ENCODE results near the gene MICB. TPM values are rescaled to one million over a fixed set of nuclear protein-coding genes. Genes with fewer than 3 reads are reported as not detected.
A peak's percentile ranks its signal among the peaks of the same experiment; 100 is the strongest.

The MICB gene
- total RNA-seq, 1 experiment from 2014 or later, result 37.0 TPM

GRCh38 chr6:31525932-31526591 lies 28.1 kb downstream of the MICB start:
- no peak for TF ChIP-seq ETV6 (CRISPR knock-in tag; IDR thresholded peaks at IDR 0.05)
- no peak for TF ChIP-seq MLX (CRISPR knock-in tag; IDR thresholded peaks at IDR 0.05)
- TF ChIP-seq E2F1 (CRISPR knock-in tag; IDR thresholded peaks at IDR 0.05), result no peak
- TF ChIP-seq GTF2I (CRISPR knock-in tag; conservative IDR thresholded peaks at IDR 0.05), result no peak
- no peak for TF ChIP-seq FOXK1 (CRISPR knock-in tag; IDR thresholded peaks at IDR 0.05)
- no peak for TF ChIP-seq CREB1 (CRISPR knock-in tag; IDR thresholded peaks at IDR 0.05)
- no peak for TF ChIP-seq ATF1 (CRISPR knock-in tag; IDR thresholded peaks at IDR 0.05)
- no peak for ATAC-seq
- H3K4me3 Mint-ChIP-seq, result no peak overlapping the region

GRCh38 chr6:31528307-31528777 lies 30.4 kb downstream of the MICB start:
- Mint-ChIP-seq H3K4me3 (no peak overlapping the region), H3K4me1 (peaks cover 32% of the 10 kb centered on the region), H3K9me3 (no peaks in the 10 kb centered on the region), H3K27me3 (ENCODE audit: low read depth) (no peaks in the 10 kb centered on the region), H3K36me3 (peaks cover 37% of the 10 kb centered on the region), H3K27ac (peak overlapping the region; percentile 93)
- ChIA-PET CTCF (interaction anchor here (0.6 to 1.9 kb wide), 8 partner anchors 10 to 667 kb away, joined by 3 to 6 read pairs (median 4); partner anchors contain the start of gene MICB), POLR2A (interaction anchor here (1.9 to 2.2 kb wide), 4 partner anchors 12 to 31 kb away, joined by 8 to 17 read pairs (median 11); partner anchors contain the start of genes ATP6V1G2, DDX39B, MICB and NFKBIL1)
- peak; percentile 13 for ATAC-seq
- DNase-seq (ENCODE audit: low spot score), result no peak
- TF ChIP-seq ERG (CRISPR knock-in tag; IDR thresholded peaks at IDR 0.05) (no peak), TP53 (CRISPR knock-in tag; IDR thresholded peaks at IDR 0.05) (no peak), GABPB1 (CRISPR knock-in tag; IDR thresholded peaks at IDR 0.05) (no peak), FOXJ3 (CRISPR knock-in tag; IDR thresholded peaks at IDR 0.05; ENCODE audit: borderline replicate concordance) (no peak), IRF1 (CRISPR knock-in tag; IDR thresholded peaks at IDR 0.05) (no peak), NFYB (CRISPR knock-in tag; conservative IDR thresholded peaks at IDR 0.05; ENCODE audit: low read depth) (no peak), OVOL2 (CRISPR knock-in tag; IDR thresholded peaks at IDR 0.05; ENCODE audit: borderline replicate concordance) (no peak), JAZF1 (CRISPR knock-in tag; IDR thresholded peaks at IDR 0.05) (no peak), ZNF396 (CRISPR knock-in tag; IDR thresholded peaks at IDR 0.05; ENCODE audit: borderline replicate concordance) (no peak), FOXP4 (CRISPR knock-in tag; IDR thresholded peaks at IDR 0.05) (no peak), USF1 (CRISPR knock-in tag; IDR thresholded peaks at IDR 0.05) (no peak), E2F4 (CRISPR knock-in tag; IDR thresholded peaks at IDR 0.05; ENCODE audit: borderline replicate concordance, low read depth) (no peak), ZNF512 (CRISPR knock-in tag; IDR thresholded peaks at IDR 0.05; ENCODE audit: borderline replicate concordance) (no peak), ZBTB21 (CRISPR knock-in tag; IDR thresholded peaks at IDR 0.05; ENCODE audit: borderline replicate concordance) (no peak)

More at GRCh38 chr6:31525932-31526591, 28.1 kb downstream of the MICB start:
- CTCF ChIA-PET, result interaction anchor here (1.0 kb wide), 1 partner anchor 84 kb away, joined by 4 read pairs; no protein-coding TSS in a partner anchor
- Mint-ChIP-seq H3K4me1 (peaks cover 26% of the 10 kb centered on the region), H3K9me3 (no peaks in the 10 kb centered on the region), H3K27me3 (ENCODE audit: low read depth) (no peaks in the 10 kb centered on the region), H3K27ac (no peak overlapping the region), H3K36me3 (peaks cover 16% of the 10 kb centered on the region)
- POLR2A ChIA-PET, result interaction anchor here (0.6 kb wide), 1 partner anchor 69 kb away, joined by 3 read pairs; no protein-coding TSS in a partner anchor
- no peak for DNase-seq (ENCODE audit: low spot score)
